Neutrophil (primary cell): ENCODE data around the gene DIP2C.

Source experiments
- H3K27ac ChIP-seq: fragments of 200-600 bp; sonication (generic); 2 replicates; pipeline ENCODE4 v1.5.1; 2016; ENCODE audit warnings: mild to moderate bottlenecking, moderate library complexity
- H3K27me3 ChIP-seq: fragments of 200-600 bp; sonication (generic); 2 replicates; pipeline ENCODE4 v1.6.0; 2016; ENCODE audit warnings: mild to moderate bottlenecking
- H3K36me3 ChIP-seq: fragments of 200-600 bp; sonication (generic); 2 replicates; pipeline ENCODE4 v1.5.1; 2017
- H3K4me1 ChIP-seq, 2 experiments: fragments of 200-600 bp in 1 of 2; sonication (generic) in 1 of 2; 1 replicate in 1 of 2; 2 replicates in 1 of 2; pipeline versions ENCODE4 v1.5.1 to v1.6.1; 2013 to 2016; ENCODE audit warnings: low read depth in 1 of 2, low read length in 1 of 2, mild to moderate bottlenecking in 1 of 2, moderate library complexity in 1 of 2; ENCODE audit not compliant: control insufficient read depth in 1 of 2, insufficient read depth in 1 of 2
- H3K4me3 ChIP-seq, 2 experiments: fragments of 200-600 bp in 1 of 2; sonication (generic) in 1 of 2; 1 replicate in 1 of 2; 2 replicates in 1 of 2; pipeline ENCODE4 v1.5.1; 2013 to 2016; ENCODE audit warnings: low read depth in 1 of 2, low read length in 1 of 2, mild to moderate bottlenecking in 1 of 2, moderate library complexity in 1 of 2
- H3K9me3 ChIP-seq: fragments of 200-600 bp; sonication (generic); 2 replicates; pipeline ENCODE4 v1.5.1; 2016
- CTCF ChIP-seq: fragments of 200-600 bp; sonication (generic); IDR thresholded peaks from 2 replicates; pipeline ENCODE4 v1.5.1; 2016; ENCODE audit warnings: antibody characterized with exemption

Gene DIP2C

GRCh38 chr10:526651-527312 lies 162.7 kb downstream of the DIP2C start:
- TF ChIP-seq CTCF, result no peak
- Histone ChIP-seq H3K27ac (no peak overlapping the region), H3K27me3 (peaks cover 3% of the 10 kb centered on the region), H3K4me3 (no peak overlapping the region), H3K4me1 (no peaks in the 10 kb centered on the region), H3K36me3 (no peaks in the 10 kb centered on the region), H3K9me3 (no peaks in the 10 kb centered on the region)

DNA sequence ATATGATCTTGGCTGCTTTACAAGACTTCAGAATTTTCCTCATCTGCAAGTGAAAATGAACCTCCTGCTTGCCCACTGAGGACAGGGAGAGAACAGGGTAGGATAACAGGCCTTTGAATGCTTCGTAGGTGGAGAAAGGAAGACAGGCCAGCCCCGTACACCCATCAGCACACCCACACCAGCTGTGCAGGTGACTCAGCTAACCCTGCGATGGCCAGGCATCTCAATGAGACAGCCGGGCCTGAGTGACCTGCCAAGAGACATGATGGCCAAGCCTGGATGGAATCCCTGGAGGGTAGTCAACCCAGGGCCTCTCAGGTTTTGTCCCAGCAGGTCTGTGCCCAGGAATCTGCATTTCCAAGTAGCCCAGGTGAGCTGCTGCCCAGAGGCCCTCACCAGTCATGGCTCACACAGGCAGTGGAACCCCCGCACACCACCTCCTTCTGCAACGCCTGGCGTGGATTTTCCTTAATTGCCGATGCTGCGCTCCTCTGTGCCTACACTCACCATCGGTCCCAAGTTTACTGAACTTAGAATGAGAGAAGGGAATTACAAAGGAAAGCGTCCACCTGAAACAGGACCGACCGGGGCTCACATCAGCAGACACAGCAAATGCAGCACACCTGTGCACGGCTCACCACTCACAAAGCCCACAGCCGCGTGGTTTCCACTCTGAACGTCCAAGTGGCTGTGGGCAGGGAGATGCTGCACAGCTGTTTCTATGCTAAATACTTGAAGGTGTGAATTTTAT lies 163.7 kb downstream of the DIP2C start:
- Histone ChIP-seq H3K27me3 (peaks cover 7% of the 10 kb centered on the region), H3K4me1 (no peaks in the 10 kb centered on the region), H3K9me3 (no peaks in the 10 kb centered on the region), H3K4me3 (no peak overlapping the region), H3K27ac (no peak overlapping the region), H3K36me3 (no peaks in the 10 kb centered on the region)
- TF ChIP-seq CTCF, result no peak

DNA sequence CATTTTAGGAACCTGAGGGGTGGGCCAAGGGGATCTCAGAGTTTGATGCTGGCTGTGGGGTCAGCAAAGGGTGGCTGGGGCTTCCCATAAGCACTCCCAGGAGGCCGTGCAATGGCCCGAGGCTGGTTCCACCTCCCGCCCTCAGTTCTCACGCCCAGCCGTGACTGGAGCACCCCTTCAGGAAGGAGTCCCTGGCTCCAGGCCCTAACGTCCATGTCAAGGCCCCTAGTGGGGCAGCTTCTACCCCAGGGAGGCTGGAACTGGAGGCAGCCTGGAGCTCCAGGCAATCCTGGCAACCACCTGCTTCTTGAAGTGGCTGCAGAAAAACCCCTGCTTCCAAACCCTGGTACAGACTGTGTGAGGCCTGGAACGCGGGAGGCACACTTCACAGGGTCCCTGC lies 165.5 kb downstream of the DIP2C start:
- Histone ChIP-seq H3K4me3 (no peak overlapping the region), H3K27me3 (peaks cover 7% of the 10 kb centered on the region), H3K27ac (no peak overlapping the region), H3K36me3 (no peaks in the 10 kb centered on the region), H3K9me3 (no peaks in the 10 kb centered on the region), H3K4me1 (no peaks in the 10 kb centered on the region)
- TF ChIP-seq CTCF, result no peak

DNA sequence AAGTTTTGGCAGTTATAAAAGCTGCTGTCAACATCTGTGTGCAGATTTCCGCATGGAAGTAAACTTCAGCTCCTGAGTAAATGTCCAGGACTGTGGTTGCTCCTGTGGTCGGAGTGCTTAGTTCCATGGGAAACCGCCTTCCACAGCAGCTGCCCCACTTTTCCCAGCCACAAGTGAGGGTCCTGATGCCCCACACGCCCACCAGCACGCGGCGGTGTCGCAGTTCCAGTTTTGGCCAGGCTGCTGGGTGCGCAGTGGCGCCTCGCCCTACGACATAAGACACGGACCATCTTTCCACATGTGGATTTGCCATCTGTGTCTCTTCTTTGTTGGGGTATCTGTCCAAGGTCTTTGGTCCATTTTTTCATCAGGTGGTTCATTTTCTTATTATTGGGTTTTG lies 167.1 kb downstream of the DIP2C start:
- peaks cover 7% of the 10 kb centered on the region for H3K27me3 ChIP-seq
- H3K27ac ChIP-seq, result no peak overlapping the region
- no peaks in the 10 kb centered on the region for H3K9me3 ChIP-seq
- H3K36me3 ChIP-seq, result no peaks in the 10 kb centered on the region
- H3K4me3 ChIP-seq, result no peak overlapping the region
- H3K4me1 ChIP-seq, result no peaks in the 10 kb centered on the region
- no peak for TF ChIP-seq CTCF

- Histone ChIP-seq H3K4me1 (no peaks in the 10 kb centered on the region), H3K36me3 (no peaks in the 10 kb centered on the region), H3K4me3 (no peak overlapping the region), H3K9me3 (no peaks in the 10 kb centered on the region), H3K27me3 (peaks cover 7% of the 10 kb centered on the region), H3K27ac (no peak overlapping the region)
- no peak for TF ChIP-seq CTCF
Measured at GRCh38 chr10:521261-522250, 167.9 kb downstream of the DIP2C start.
